MM.1S (cell line): Measurements from ENCODE around the gene ZBTB24.

Source experiments
- CTCF ChIP-seq: fragments of 300-600 bp; sonication (generic); IDR thresholded peaks from 2 replicates; pipeline ENCODE4 v1.5.1; 2016; ENCODE audit warnings: antibody characterized with exemption, low read length, mixed read lengths
- EZH2 ChIP-seq: fragments of 300-600 bp; sonication (generic); optimal IDR thresholded peaks from 2 replicates; pipeline ENCODE3; 2017; ENCODE audit warnings: low read depth, mild to moderate bottlenecking, antibody characterized with exemption, low read length, mixed read lengths

- TF ChIP-seq EZH2 (no peak), CTCF (no peak)
Measured at GRCh38 chr6:109510358-109510757, 27.3 kb upstream of the ZBTB24 start.
